GM21447 (cell line): ENCODE measurements around the gene STK10.
A peak's percentile ranks its signal among the peaks of the same experiment; 100 is the strongest.
"Not testable (repeated sequence)": the region's sequence is repeated elsewhere in the genome, so short reads cannot be mapped to it uniquely, and the experiment has no call there.

Source experiments
- ATAC-seq: cut with Tn5 transposase; IDR thresholded peaks from one replicate; pipeline ENCODE4 v1.9.1; 2021; ENCODE audit not compliant: unreplicated experiment

Gene STK10

DNA sequence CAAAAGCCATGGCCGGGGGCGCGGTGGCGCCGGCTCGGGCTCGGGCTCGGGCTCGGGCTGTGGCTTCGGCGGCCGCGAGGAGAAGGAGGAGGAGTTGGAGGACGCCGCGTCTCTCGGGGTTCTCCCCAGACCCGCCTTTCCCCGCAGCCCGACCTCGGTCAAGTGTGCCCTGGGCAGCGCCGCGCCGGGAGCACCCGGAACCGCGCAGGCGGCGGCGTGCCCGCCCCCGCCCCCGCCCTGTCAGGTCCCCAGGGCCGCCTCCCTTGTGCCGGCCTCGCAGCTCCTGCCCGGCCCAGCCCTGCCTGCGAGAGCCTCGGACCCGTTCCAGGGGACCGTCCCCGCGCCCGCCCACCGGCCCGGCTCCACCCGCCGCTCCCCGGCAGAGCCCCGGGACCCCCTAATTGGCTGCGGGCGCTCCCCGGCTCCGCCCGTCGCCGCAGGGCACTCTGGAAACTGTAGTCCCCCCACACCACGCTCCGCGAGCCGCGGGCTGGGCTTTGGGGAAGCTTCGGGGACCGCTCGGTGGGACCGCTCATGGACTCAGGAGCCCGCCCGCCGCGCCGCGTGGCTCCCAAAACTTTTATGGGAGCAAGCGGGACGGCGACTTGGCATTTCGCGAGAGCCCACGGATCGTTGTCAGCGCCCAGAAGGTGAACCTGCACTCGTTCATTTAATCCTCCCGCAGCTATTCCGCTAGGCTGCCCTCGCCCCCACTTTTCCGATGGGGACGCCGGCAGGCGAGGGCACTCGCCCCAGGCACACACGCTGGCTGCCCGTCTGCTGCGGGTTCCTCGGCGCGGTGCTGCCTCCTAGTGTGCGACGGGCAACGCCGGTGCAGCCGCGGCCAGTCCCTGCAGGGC lies at the start of gene STK10:
Gene STK10, minus strand, starts transcription at position 192 of the 860 bp plus-strand sequence. Its CDS starts 182 bp downstream, at position 10.
- peak; percentile 62 for ATAC-seq

GRCh38 chr5:172235827-172236736 lies 48.1 kb upstream of the STK10 start:
- ATAC-seq = no peak

DNA sequence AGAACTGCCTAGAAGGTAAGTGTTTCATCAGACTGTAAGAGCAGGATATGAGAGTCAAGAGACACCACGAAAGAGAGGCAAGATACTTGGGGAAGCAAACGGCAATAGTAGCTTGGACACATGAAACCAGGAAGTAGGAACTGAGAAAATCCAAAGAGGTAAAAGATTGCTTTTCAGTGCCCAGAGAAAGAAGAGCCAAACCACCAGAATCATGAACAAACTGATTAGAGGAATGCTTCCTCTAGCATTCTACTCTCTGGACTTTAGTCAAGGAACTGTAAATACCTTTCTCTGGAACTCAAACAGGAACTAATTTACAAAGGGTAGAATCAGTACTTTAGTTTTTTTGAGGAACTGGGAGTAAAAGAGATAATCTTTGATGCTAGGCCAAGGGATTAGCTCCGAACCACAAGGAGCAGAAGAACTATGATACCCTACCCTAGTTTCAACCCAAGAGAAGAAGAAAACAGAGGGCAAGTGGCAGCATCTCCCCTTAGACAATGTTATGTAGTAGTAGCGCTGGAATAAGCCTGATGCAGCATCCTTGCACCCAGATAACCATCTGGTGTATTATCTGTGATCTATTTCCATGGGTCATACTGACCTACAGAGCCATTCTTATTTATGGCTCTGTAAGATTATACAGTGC lies 47.2 kb upstream of the STK10 start:
- ATAC-seq = peak; percentile 83

DNA sequence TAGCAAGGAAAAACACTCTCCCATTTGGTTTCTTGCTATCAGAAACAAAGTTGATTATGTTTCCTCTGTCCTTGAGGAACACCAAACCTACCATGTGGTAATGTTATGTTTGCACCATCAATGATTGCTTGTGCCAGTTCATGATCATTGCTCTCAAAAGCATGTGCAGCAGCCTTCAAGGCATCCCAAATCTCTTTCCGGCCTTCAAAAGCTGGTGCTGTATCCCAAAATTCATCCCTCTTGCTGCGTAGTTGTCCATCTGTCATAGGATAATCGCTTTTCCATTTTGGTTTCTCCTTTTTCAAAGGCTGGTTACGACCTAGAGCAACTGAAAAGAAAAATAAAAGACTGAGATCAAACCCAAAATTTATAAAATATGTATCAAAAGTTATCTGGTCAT lies 46.0 kb upstream of the STK10 start:
- no peak for ATAC-seq

DNA sequence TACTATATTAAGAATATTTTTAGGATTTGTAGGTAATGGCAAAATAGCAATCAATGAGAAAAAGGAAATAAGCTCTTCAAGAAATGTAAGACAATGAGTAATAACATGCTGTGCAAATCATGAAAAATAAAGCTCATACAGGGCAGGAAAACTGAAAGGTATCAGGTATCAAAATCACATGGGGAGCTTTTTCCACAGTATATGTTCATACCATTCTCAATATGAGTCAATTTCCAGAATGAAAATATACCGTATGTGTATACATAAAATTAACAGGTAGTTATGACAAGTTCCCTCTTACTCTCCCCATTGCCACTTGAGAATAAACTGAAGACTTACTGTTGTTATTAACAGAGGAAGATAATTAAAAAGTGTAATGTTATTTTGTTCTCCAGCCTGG lies 41.9 kb upstream of the STK10 start:
- ATAC-seq = no peak

DNA sequence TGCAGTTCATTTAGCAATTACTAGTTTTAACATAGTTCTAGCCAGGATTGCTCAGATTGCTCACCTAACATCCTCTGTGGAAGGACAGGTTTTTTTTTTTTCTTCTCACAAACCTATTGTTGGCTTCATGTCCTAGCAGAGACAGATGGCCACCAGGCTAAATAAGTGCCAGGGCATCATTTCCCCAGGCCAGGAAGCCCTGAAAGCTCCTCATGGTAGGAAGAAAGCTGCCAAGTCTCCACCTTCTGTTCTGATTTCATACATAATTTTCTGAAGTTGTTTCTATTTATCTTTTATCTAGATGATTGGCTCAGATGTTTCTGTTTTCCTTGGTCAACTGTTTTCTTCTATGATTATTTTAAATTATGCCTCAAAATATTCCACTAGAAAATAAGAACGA lies 37.0 kb upstream of the STK10 start:
- no peak for ATAC-seq

DNA sequence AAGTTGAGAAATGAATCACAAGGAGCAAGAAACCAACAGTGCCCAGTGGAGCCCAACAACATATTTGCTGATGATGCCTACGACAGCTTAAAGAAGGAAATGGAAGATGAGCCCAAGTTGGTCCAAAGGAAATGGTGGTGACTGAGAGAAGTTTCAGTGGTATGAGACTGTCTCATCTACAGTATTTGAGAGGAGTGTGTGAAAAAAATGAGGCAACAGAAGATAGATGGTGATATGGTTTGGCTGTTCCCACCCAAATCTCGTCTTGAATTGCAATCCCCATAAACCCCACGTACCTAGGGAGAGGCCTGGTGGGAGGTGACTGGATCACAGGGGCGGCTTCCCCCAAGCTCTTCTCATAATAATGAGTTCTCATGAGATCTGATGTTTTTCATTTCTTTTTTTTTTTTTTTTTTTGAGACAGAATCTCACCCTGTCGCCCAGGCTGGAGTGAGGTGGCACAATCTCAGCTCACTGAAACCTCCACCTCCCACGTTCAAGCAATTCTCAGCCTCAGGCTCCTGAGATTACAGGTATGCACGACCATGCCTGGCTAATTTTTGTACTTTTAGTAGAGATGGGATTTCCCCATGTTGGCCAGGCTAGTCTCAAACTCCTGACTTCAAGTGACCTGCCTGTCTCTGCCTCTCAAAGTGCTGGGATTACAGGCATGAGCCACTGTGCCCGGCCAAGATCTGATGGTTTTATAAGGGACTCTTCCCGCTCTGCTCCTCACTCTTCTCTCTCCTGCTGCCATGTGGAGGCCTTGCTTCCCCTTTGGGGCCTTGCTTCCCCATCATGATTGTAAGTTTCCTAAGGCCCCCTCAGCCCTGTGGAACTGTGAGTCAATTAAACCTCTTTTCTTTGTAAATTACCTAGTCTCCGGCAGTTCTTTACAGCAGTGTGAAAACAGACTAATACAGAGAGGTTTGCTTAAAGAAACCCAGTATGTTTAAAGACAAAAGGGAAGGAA lies 36.2 kb upstream of the STK10 start:
- ATAC-seq = peak; percentile 81

DNA sequence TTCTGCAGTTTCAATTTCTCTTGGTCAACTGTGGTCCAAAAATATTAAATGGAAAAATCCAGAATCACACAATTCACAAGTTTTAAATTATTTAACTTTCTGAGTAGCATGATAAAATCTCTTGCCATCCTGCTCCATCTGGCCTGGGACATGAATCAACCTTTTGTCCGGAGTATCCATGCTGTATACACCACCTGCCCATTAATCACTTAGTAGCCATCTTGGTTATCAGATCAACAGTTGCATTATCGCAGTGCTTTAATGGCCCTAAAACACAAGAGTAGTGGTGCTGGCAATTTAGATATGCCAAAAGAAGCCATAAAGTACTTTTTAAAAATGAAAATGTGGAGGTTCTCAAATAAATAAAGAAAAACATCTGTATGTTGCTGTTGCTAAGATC lies 31.3 kb upstream of the STK10 start:
- no peak for ATAC-seq

GRCh38 chr5:172216345-172216744 lies 28.3 kb upstream of the STK10 start:
- no peak for ATAC-seq

- ATAC-seq = no peak
Observed at GRCh38 chr5:172213126-172213525, 25.1 kb upstream of the STK10 start.

DNA sequence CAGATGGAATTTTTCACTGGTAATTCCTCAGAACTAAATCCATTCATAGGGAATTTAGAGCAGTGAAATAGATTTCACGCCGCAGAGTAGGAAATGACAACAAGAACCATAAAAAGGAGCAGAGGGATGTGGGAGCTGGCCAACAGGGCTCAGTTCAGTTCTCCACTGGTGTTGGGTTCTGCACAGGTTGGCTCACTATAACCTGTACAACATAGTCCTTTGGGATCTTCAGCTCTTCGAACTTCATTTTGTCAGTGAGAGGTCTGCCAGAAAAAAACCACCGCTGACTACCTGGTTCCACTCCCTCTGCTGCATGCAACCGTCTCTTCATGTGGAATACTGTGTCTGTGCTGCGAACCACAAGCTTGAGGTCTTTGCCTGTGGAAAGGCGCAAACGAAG lies 23.7 kb upstream of the STK10 start:
- no peak for ATAC-seq

GRCh38 chr5:172209714-172210113 lies 21.7 kb upstream of the STK10 start:
- no peak for ATAC-seq

DNA sequence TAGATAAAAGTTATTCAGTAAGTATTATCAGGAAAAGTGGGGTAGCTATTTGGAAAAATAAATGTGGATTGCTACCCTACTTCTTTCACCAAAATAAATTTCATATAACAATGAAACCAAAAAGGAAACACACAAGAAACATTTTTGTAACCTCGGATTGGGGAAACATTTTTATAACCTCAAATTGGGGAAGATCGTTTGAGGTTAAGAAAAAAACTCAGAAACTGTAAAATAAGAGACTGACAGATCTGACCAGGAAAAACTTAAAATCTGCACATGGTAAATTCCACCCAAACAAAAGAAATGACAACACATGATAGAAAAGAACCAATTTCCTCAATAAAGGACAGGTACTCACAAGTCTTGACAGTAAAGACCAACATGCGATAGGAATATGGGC lies 19.5 kb upstream of the STK10 start:
- no peak for ATAC-seq

DNA sequence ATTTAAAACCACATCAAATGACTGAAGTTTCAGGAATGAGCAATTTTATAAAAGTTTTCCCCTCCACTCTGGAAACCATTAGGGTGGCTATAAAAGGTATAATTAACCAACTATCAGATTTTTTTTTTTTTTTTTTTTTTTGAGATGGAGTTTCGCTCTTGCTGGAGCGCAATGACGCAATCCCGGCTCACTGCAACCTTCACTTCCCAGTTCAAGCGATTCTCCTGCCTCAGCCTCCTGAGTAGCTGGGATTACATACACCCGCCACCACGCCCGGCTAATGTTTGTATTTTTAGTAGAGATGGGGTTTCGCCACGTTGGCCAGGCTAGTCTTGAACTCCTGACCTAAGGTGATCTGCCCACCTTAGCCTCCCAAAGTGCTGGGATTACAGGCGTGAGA lies 18.0 kb upstream of the STK10 start:
- not testable (repeated sequence) for ATAC-seq

GRCh38 chr5:172200476-172200875 lies 12.5 kb upstream of the STK10 start:
- no peak for ATAC-seq

DNA sequence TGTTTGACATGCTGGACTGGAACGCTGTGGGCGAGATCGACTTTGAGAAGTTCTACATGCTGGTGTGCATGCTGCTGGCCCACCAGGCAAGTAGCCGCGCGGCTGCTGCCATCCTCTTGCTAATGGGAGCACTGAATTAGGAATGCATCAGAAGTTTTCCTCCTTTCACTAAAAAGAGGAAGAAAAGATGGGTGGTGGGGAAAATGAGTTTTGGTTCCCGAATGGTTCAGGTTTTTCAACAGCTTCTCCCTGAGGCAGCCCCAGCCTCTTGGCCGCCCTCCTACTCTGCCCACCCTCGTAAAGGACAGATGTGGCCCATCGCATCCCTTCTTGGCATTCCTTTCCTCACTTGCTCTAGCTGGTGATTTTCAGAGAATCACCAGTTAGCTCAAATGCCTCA lies 11.4 kb upstream of the STK10 start:
- ATAC-seq = no peak

GRCh38 chr5:172197775-172198174 lies 9.8 kb upstream of the STK10 start:
- ATAC-seq = not testable (repeated sequence)

GRCh38 chr5:172194985-172195774 lies 7.2 kb upstream of the STK10 start:
- ATAC-seq = no peak

- no peak for ATAC-seq
Observed at GRCh38 chr5:172193872-172194271, 5.8 kb upstream of the STK10 start, which contains the start of gene EFCAB9. Gene EFCAB9 (plus strand): TSS chr5:172194172. CDS start chr5:172194173, 1 bp downstream.
